Stimulated activated naive CD4-positive, alpha-beta T cell (primary cell): ENCODE results near the gene ZNF777.

Source experiments
- DNase-seq, 6 experiments: peaks; one replicate each; lab custom pipeline; 2025; lab: John Stamatoyannopoulos, UW

ZNF777 gene

GRCh38 chr7:149476791-149477190, 15.9 kb upstream of the ZNF777 start:
- no peak for DNase-seq

GRCh38 chr7:149475121-149476045, 14.5 kb upstream of the ZNF777 start:
- no peak for DNase-seq

- no peak for DNase-seq
These were observed 13.7 kb upstream of the ZNF777 start for GRCh38 chr7:149474309-149475120.

GRCh38 chr7:149473251-149473650, 12.4 kb upstream of the ZNF777 start:
- DNase-seq, result no peak

- no peak for DNase-seq
These were observed 10.6 kb upstream of the ZNF777 start for GRCh38 chr7:149471289-149471953.

DNA sequence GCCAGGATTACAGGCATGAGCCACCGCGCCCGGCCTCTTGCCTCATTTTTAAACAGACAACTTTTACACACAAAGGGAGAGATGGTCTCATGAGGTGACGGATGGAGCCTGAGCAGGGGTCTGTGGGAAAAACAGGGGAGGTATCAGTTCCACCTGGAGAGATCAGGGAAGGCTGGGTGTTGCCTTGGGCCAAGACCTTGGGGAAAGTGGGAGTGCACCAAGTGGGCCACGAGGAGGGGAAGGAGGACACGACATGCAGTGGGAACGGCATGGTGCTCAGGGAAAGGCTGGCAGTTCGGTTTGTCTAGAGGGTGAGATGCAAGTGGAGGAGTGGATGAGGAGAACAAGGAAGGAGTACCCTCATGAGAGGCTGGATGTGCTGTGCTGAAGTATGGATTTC, 8.9 kb upstream of the ZNF777 start:
- DNase-seq, result no peak

DNA sequence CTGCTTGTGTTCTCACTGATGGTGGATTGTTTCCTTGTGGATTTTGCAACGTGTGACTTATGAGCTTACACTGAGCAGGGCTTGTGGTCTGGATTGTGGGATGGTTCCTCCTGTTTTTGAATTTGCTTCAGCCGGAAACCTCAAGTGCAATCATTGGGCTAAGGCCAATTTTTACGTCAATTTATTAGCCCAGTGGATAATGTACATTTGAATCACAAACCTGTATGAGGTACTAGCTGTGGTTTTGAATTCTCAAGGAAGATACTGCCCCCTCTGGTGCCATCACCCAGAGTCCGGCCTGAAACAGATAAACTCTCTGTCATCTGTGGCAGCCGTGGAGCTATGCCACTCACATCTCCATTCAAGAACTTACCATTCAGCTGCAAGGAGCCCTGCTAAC, 7.3 kb upstream of the ZNF777 start:
- no peak for DNase-seq

DNA sequence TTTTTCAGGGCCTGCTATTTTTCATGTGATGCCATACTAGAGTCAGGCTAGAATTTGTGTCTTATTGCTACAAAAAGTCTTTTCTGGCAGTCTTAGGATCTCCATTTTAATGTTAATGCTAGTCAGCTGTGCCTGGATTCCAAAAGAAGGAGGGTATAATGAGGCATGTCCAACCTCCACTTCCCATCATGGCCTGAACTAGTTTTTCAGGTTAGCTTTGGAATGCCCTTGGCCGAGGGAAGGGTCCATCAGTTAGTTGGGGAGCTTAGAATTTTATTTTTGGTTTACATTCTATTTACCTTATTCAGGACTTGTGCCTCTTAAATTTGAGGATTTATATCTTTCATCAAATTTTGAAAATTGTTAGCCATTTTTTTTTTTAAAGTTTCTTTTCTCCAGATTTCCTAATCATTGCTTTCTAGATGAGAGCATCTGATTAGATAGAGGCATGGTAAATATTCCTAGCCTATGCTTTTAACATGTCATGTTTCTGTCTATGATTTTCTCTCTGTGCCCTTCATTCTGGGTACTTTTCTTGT, 6.5 kb upstream of the ZNF777 start:
- DNase-seq, result no peak

DNA sequence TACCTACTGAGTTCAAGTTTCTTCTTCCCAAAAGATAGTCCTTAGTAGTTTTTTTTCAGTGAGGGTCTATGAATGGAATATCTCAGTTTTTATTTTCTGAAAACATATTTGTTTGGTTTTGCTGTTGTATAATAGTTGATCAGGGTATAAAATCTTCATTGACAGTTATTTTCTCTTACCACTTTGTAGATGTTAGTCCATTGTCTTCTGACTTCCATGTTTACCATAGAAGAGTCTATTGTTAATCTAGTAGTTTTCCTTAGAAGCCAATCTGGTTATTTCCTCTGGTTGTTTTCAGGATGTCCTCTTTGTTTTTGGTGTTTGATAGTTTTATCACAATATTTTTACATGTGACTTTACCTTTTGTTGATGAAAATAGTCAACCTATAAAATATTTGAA, 5.5 kb upstream of the ZNF777 start:
- no peak for DNase-seq

DNA sequence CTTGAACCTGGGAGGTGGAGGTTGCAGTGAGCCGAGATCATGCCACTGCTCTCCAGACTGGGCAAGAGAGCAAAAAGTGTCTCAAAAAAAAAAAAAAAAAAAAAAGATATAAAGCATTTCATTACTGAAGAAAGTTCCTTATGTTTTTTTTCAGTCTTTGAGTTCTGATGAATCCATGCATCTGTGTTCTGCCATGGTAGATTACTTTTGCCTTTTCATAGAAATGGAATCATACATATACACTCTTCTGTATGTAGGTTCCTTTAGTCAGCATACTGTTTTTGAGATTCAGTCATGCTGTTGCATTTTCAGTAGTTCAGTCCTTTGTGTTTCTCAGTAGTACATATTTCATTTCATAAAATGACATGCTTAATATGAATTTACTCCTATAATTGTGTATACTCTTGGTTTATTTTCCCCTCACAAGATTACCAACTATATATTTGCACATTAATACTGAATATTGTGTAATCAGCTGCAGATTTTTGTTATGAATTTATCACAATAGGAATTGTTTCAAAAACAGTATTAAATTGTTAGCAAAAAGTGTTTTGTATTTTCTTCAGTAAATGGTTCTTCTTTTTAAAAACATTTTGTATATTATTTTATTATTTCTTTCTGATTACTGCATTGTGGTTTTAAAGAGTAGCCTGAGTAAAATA, 2.8 kb upstream of the ZNF777 start:
- DNase-seq, result no peak

DNA sequence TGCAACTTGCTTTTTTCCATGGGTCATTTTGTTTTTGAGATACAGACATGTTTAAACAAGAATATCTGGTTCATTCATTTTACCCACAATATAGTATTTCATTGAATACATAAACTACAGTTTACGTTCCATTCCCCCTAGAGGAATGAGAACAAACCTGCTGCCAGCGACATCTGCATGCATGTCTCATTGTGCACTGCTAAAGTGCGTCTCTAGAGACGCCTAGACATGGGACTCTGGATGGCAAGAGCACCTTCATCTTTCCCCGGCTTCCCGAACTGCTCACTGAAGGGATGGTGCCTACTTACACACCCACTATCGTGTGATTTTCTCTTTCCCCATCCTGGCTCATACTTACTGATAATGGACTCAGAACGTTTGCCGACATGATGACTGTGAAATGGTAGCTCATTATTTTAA, 1.2 kb upstream of the ZNF777 start:
- DNase-seq, result no peak

DNA sequence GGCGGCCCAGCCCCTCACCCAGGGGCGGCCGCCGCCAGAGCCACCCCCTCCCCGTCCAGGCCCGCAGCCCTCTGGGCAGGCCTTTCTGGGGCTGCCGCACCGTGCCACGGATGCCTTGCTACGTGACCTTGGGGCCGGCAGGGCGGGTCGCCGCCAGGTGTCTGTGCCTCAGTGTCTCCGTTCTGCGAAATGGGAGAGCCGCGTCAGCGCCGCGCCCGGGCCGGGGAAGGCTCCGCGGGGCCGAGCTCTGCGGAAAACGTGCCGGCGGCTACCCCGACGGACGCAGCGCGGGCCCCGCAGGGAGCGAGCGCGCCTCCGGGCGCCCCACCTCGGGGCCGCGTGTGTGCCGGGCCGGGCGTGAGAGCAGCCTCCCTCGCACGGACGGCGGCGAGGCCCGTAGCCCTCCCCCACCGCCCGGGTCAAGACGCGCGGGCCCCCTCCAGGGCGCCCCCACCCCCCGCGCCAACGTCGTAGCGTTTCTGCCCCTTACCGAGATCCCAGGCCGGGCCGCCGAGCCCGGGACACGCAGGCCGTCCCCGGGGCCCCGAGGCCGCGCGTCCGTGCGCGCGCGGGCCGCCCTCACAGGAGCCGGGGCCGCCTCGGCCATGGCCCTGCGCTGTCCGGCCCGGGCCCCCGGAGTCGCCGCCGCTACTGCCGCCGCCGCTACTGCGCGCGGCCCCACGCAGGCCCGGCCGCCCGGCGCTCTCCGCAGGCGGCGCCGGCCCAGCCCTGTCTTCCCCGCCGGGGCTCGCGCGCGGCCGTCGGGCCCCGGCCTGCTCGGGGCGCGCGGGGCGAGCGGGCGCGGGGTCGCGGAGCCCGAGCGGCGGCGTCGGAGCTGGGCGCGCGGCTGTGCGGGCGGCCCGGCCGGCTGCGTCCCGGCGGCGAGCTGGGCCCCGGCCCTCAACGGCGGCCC, 1.1 kb downstream of the ZNF777 start:
- DNase-seq, result no peak

DNA sequence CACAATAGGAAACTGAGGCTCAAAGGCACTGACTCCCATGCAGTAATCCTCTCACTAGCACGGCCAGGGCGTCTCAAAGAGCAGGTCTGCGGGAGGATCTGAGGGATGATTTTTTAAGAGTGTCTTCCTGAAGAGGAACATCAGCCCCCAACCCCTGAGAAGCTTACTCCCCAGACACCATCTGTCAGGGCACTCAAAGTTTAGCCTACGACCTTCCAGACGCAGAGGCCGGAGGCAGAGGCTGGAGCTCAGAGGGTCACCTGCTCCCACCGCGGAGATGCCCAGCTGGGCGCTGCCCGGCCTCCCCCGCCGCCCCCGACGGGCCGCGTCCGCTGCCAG, 1.7 kb downstream of the ZNF777 start:
- no peak for DNase-seq

GRCh38 chr7:149458235-149458634, 2.6 kb downstream of the ZNF777 start:
- no peak for DNase-seq

DNA sequence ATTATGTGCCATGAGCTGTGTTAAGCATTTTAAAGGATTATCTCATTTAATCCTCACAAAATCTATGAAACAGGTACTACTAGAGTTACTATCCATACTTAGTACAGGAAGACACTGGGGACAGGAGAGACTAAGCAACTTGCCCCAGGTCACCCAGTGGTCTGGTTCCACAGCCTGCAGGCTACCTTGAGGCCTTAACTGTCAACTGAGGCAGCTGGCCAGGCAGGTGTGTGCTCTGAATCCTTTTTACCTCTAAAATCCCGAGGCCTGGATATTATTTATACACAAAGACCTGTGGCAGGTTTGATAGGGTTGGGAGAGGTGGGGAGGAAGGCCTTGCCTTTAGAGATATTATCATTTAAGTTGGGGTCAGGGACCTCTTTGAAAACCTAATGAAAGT, 3.1 kb downstream of the ZNF777 start:
- no peak for DNase-seq

- no peak for DNase-seq
These were observed 4.1 kb downstream of the ZNF777 start for GRCh38 chr7:149456506-149457421.

DNA sequence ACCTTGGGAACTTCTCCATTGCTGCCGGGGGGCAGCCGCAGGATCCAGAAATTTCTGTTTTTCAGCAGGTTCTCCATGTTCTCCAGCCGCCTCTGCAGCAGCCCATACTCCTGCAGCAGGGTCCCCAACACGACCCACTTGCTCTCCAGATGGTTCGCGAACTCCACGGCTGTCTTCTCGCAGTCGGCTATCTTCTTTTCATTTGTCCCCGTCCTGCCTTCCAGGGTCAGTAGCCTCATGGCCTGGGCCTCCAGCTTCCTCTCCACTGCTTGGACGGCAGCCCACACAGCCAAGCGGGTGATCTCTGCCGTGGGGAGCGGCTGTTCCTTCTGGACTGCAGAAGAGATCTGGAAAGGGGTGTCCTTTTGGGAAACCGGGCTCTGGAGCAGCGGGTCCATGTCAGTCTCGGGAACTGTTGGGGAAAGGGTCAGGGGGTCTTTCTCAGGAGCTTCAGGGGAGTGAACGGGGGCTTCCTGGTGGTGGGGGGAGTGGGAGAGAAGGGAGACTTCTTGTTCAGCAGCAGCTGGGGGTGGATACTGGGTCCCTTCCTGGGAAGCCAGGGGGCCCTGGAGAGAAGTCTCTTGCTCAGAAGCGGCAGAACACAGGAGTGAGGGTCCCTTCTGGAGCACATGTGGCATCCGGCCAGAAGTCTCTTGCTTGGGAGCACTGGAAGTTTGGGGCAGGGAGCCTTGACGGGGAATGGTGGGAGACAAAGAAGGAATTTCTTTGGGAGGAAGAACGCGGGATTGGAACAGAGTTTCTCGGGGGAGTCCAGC, 5.5 kb downstream of the ZNF777 start:
- no peak for DNase-seq

- no peak for DNase-seq
These were observed 6.1 kb downstream of the ZNF777 start for GRCh38 chr7:149454750-149455149.

DNA sequence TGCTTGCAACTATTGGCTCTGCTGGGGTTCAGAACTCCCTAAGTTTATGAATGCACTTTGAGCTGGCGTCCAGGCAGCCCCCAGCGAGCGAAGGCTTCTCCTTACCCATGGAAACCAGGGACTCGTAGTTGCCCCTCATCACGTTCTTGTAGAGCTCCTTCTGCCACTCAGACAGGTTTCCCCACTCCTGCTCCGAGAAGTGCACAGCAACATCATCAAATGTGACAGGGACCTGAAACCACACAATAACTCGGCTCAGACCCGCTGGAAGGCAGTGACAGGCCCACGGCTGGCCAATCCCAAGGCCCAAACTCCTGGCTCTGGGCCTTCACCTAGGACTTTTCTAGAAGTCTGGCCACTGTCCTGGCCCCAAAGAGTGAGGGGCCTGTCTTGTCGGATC, 6.9 kb downstream of the ZNF777 start:
- no peak for DNase-seq
